CD1c-positive myeloid dendritic cell (primary cell): ENCODE data around the gene CROCC2.

ENCODE experiments used
- DNase-seq: peaks from one replicate; pipeline ENCODE4 v3.0.0-alpha.2; 2016; ENCODE audit errors: extremely low spot score

CROCC2 gene

GRCh38 chr2:240875228-240876034, 30.7 kb upstream of the CROCC2 start:
- no peak for DNase-seq

GRCh38 chr2:240876035-240876474, 30.1 kb upstream of the CROCC2 start:
- DNase-seq, result no peak

GRCh38 chr2:240876475-240877251, 29.5 kb upstream of the CROCC2 start:
- DNase-seq, result no peak

GRCh38 chr2:240877460-240878340, 28.4 kb upstream of the CROCC2 start:
- no peak for DNase-seq

- DNase-seq, result no peak
These were observed 27.7 kb upstream of the CROCC2 start for GRCh38 chr2:240878341-240878936.

- DNase-seq, result no peak
These were observed 27.0 kb upstream of the CROCC2 start for GRCh38 chr2:240879105-240879504.

GRCh38 chr2:240881913-240882312, 24.2 kb upstream of the CROCC2 start:
- DNase-seq, result no peak

GRCh38 chr2:240884221-240884620, 21.9 kb upstream of the CROCC2 start:
- DNase-seq, result no peak

GRCh38 chr2:240884745-240885144, 21.4 kb upstream of the CROCC2 start:
- DNase-seq, result no peak

GRCh38 chr2:240885566-240885965, 20.6 kb upstream of the CROCC2 start:
- DNase-seq, result no peak

- DNase-seq, result no peak
These were observed 20.0 kb upstream of the CROCC2 start for GRCh38 chr2:240886023-240886565.

- no peak for DNase-seq
These were observed 19.2 kb upstream of the CROCC2 start for GRCh38 chr2:240886678-240887609.

- no peak for DNase-seq
These were observed 18.5 kb upstream of the CROCC2 start for GRCh38 chr2:240887631-240888030.

- DNase-seq, result no peak
These were observed 17.8 kb upstream of the CROCC2 start for GRCh38 chr2:240888130-240888889.

GRCh38 chr2:240888890-240889573, 17.1 kb upstream of the CROCC2 start:
- DNase-seq, result no peak

- DNase-seq, result no peak
These were observed 16.3 kb upstream of the CROCC2 start for GRCh38 chr2:240889601-240890560.

GRCh38 chr2:240890691-240891090, 15.4 kb upstream of the CROCC2 start:
- no peak for DNase-seq
